HCT116 (cell line): ENCODE measurements around the gene TREM2. TPM values are rescaled to one million over a fixed set of nuclear protein-coding genes. Genes with fewer than 3 reads are reported as not detected.

ENCODE experiments used
- ATAC-seq: fragments of 200-7000 bp; cut with Tn5 transposase; 2 replicates; pipeline ENCODE4 v1.9.1; 2020; ENCODE audit warnings: mild to moderate bottlenecking, moderate library complexity
- BruUV-seq: library from RNA; stranded (reverse); fragments of 400-500 nt; replicated peaks from 2 replicates; lab custom pipeline; 2021; lab: Mats Ljungman, UMichigan
- CTCF ChIA-PET: fragments of 300-600 bp; sonication (Branson Sonifier 250); formaldehyde crosslinking; loops from one replicate; lab custom pipeline; 2021; ENCODE audit warnings: antibody characterized with exemption; lab: Charles Lee
- POLR2A ChIA-PET: fragments of 300-600, 350-600 bp; sonication (Branson Sonifier 250); formaldehyde crosslinking; loops from one replicate; lab custom pipeline; 2021; ENCODE audit warnings: antibody characterized with exemption; lab: Charles Lee
- RAD21 ChIA-PET, 2 experiments: fragments of 300-600 bp; sonication (Branson Sonifier 250); formaldehyde crosslinking; loops; one replicate each; lab custom pipeline; 2023; ENCODE audit warnings: low total read pairs in 2 of 2; ENCODE audit not compliant: uncharacterized antibody in 2 of 2, unreplicated experiment in 2 of 2, low non-redundant PET in 1 of 2; lab: Charles Lee
- DNase-seq: peaks from one replicate; pipeline ENCODE4 v3.0.0-alpha.2; 2010; ENCODE audit warnings: low read depth, low spot score
- H2AFZ ChIP-seq: fragments of 200-600 bp; shearing (Covaris generic), sonication (generic); 2 replicates; pipeline ENCODE4 v1.6.1; 2017; ENCODE audit warnings: low read depth, mixed run types, mixed read lengths, antibody characterized with exemption, low read length; ENCODE audit not compliant: poor library complexity, severe bottlenecking
- H3K27ac ChIP-seq: 2 replicates; pipeline ENCODE4 v1.5.1; 2012; ENCODE audit warnings: low read depth, low read length
- H3K27me3 ChIP-seq: fragments of 200-600 bp; sonication (generic); 2 replicates; pipeline ENCODE4 v1.6.1; 2016; ENCODE audit warnings: mixed run types, low read length, mixed read lengths; ENCODE audit not compliant: insufficient read depth
- H3K36me3 ChIP-seq, 2 experiments: fragments of 200-500 bp in 1 of 2; fragments of 200-600 bp in 1 of 2; sonication (Bioruptor generic) in 1 of 2; sonication (generic) in 1 of 2; 2 replicates each; pipeline versions ENCODE4 v1.5.1 to v1.6.1; 2014 to 2016; ENCODE audit warnings: low read length in 2 of 2, inconsistent platforms in 1 of 2, mixed read lengths in 1 of 2, mixed run types in 1 of 2; ENCODE audit not compliant: insufficient read depth in 2 of 2, control insufficient read depth in 1 of 2
- H3K4me1 ChIP-seq, 2 experiments: fragments of 200-600 bp in 1 of 2; sonication (generic) in 1 of 2; 2 replicates each; pipeline versions ENCODE4 v1.5.1 to v1.6.1; 2012 to 2017; ENCODE audit warnings: low read length in 2 of 2, inconsistent platforms in 1 of 2, mild to moderate bottlenecking in 1 of 2, mixed read lengths in 1 of 2, mixed run types in 1 of 2, moderate library complexity in 1 of 2; ENCODE audit not compliant: insufficient read depth in 2 of 2, control insufficient read depth in 1 of 2
- H3K4me2 ChIP-seq: fragments of 200-600 bp; sonication (generic); 2 replicates; pipeline ENCODE4 v1.6.1; 2017; ENCODE audit warnings: mixed run types, low read length, mixed read lengths
- H3K4me3 ChIP-seq, 2 experiments: fragments of 200-600 bp in 1 of 2; sonication (generic) in 1 of 2; replicated peaks in 1 of 2; 2 replicates each; pipeline ENCODE4 v1.5.1; 2011 to 2016; ENCODE audit warnings: low read length in 2 of 2, control low read depth in 1 of 2, low read depth in 1 of 2, mild to moderate bottlenecking in 1 of 2, mixed read lengths in 1 of 2, mixed run types in 1 of 2
- H3K79me2 ChIP-seq: fragments of 200-600 bp; sonication (generic); 2 replicates; pipeline ENCODE4 v1.6.1; 2017; ENCODE audit warnings: mild to moderate bottlenecking, mixed run types, low read length, moderate library complexity, mixed read lengths; ENCODE audit not compliant: insufficient read depth
- H3K9ac ChIP-seq: fragments of 200-600 bp; sonication (generic); 2 replicates; pipeline ENCODE4 v1.6.1; 2016; ENCODE audit warnings: low read length, mixed read lengths
- H3K9me2 ChIP-seq: fragments of 200-600 bp; sonication (generic), shearing (Covaris generic); 2 replicates; pipeline ENCODE4 v1.6.1; 2017; ENCODE audit warnings: mixed run types, mild to moderate bottlenecking, moderate library complexity; ENCODE audit not compliant: insufficient read depth
- H3K9me3 ChIP-seq, 2 experiments: fragments of 200-500 bp in 1 of 2; fragments of 200-600 bp in 1 of 2; sonication (Bioruptor generic) in 1 of 2; sonication (generic) in 1 of 2; 2 replicates each; pipeline ENCODE4 v1.6.1; 2014 to 2017; ENCODE audit warnings: low read length in 2 of 2, mixed read lengths in 2 of 2, inconsistent platforms in 1 of 2, low read depth in 1 of 2, mild to moderate bottlenecking in 1 of 2, mixed run types in 1 of 2, moderate library complexity in 1 of 2; ENCODE audit not compliant: control insufficient read depth in 1 of 2, insufficient read depth in 1 of 2
- H4K20me1 ChIP-seq: fragments of 200-600 bp; sonication (generic), shearing (Covaris generic); 2 replicates; pipeline ENCODE4 v1.6.1; 2017; ENCODE audit warnings: mixed run types, mild to moderate bottlenecking, moderate library complexity; ENCODE audit not compliant: insufficient read depth
- CBX3 ChIP-seq: IDR thresholded peaks from 2 replicates; pipeline ENCODE4 v1.6.1; 2012; ENCODE audit warnings: low read depth
- CEBPB ChIP-seq: IDR thresholded peaks from 2 replicates; pipeline ENCODE4 v1.6.1; 2012; ENCODE audit warnings: low read depth
- ELF1 ChIP-seq: IDR thresholded peaks from 2 replicates; pipeline ENCODE4 v1.6.1; 2012; ENCODE audit warnings: low read depth, borderline replicate concordance
- FOSL1 ChIP-seq: IDR thresholded peaks from 2 replicates; pipeline ENCODE4 v1.6.1; 2012; ENCODE audit warnings: low read depth
- POLR2A ChIP-seq: IDR thresholded peaks from 2 replicates; pipeline ENCODE4 v1.7.0; 2011; ENCODE audit warnings: borderline replicate concordance; ENCODE audit not compliant: insufficient read depth, insufficient read length; ENCODE audit errors: extremely low read depth
- POLR2AphosphoS5 ChIP-seq: IDR thresholded peaks from 2 replicates; pipeline ENCODE4 v1.6.1; 2011; ENCODE audit warnings: mild to moderate bottlenecking, low read depth, low read length, moderate library complexity
- RAD21 ChIP-seq: IDR thresholded peaks from 2 replicates; pipeline ENCODE4 v1.6.1; 2012; ENCODE audit warnings: low read depth, mild to moderate bottlenecking
- REST ChIP-seq: IDR thresholded peaks from 2 replicates; pipeline ENCODE4 v1.6.1; 2012; ENCODE audit warnings: low read depth
- SIN3A ChIP-seq: IDR thresholded peaks from 2 replicates; pipeline ENCODE4 v1.6.1; 2012; ENCODE audit warnings: low read depth
- TCF7L2 ChIP-seq: IDR thresholded peaks from 2 replicates; pipeline ENCODE4 v1.7.0; 2011; ENCODE audit warnings: borderline replicate concordance, inconsistent platforms; ENCODE audit not compliant: insufficient read depth, insufficient read length; ENCODE audit errors: extremely low read depth
- YY1 ChIP-seq: IDR thresholded peaks from 2 replicates; pipeline ENCODE4 v1.6.1; 2011; ENCODE audit warnings: low read length, low read depth, moderate library complexity, mild to moderate bottlenecking; ENCODE audit not compliant: insufficient replicate concordance; ENCODE audit errors: extremely low read depth
- ZFX ChIP-seq: fragments of 450-650 bp; IDR thresholded peaks from 2 replicates; pipeline ENCODE4 v1.6.1; 2017
- ZNF274 ChIP-seq: fragments of 200-500 bp; sonication (Bioruptor generic); IDR thresholded peaks from 2 replicates; pipeline ENCODE4 v1.6.1; 2014; ENCODE audit warnings: mild to moderate bottlenecking, low read depth, low read length, inconsistent platforms
- intact Hi-C: fragments of 100-400 bp; cut with micrococcal nuclease; formaldehyde crosslinking; loops from 2 replicates; pipeline ENCODE4 v1.10.0; 2022
- total RNA-seq: library from RNA; stranded (reverse); gene quantifications from one replicate; pipeline ENCODE4 v1.2.1, GENCODE V29; 2021; ENCODE audit not compliant: unreplicated experiment
- TF ChIP-seq, protein P1 (sequence below): IDR thresholded peaks from 2 replicates; pipeline ENCODE4 v1.6.1; 2011; ENCODE audit warnings: mild to moderate bottlenecking, low read length, moderate library complexity; ENCODE audit not compliant: insufficient replicate concordance; ENCODE audit errors: extremely low read depth
- TF ChIP-seq, protein P2 (sequence below), 3 experiments: fragments of 200-600 bp in 1 of 3; sonication (generic) in 1 of 3; IDR thresholded peaks in 2 of 3; conservative IDR thresholded peaks in 1 of 3; 2 replicates each; pipeline ENCODE4 v1.5.1; 2012 to 2017; ENCODE audit warnings: low read depth in 2 of 3, low read length in 2 of 3, antibody characterized with exemption in 1 of 3, borderline replicate concordance in 1 of 3, control low read depth in 1 of 3, mild to moderate bottlenecking in 1 of 3, mixed read lengths in 1 of 3, mixed run types in 1 of 3, moderate library complexity in 1 of 3; ENCODE audit not compliant: insufficient read depth in 1 of 3

TREM2 gene
- total RNA-seq, 1 experiment from 2014 or later, result not detected

GRCh38 chr6:41189967-41190366 lies 27.1 kb upstream of the TREM2 start:
- Histone ChIP-seq H3K9ac (no peak overlapping the region), H3K27me3 (peaks cover 11% of the 10 kb centered on the region), H2AFZ (no peak overlapping the region), H3K9me3 (peaks cover 3 to 8% of the 10 kb centered on the region in 2 experiments; a peak in 2 of 4 replicates), H3K4me1 (no peaks in the 10 kb centered on the region), H3K79me2 (no peaks in the 10 kb centered on the region), H3K36me3 (no peaks in the 10 kb centered on the region), H3K9me2 (no peaks in the 10 kb centered on the region), H3K27ac (no peak overlapping the region), H3K4me3 (no peak overlapping the region), H4K20me1 (no peaks in the 10 kb centered on the region), H3K4me2 (no peak overlapping the region)
- BruUV-seq, result no TSS peak
- DNase-seq (no peak), ATAC-seq (no peak)
- ChIA-PET POLR2A (no interaction called here), RAD21 (no interaction called here), CTCF (interaction anchor here (2.3 kb wide), 1 partner anchor 7 kb away, joined by 14 read pairs; no protein-coding TSS in a partner anchor)
- TF ChIP-seq CBX3, result no peak
- TF ChIP-seq, protein P1, sequence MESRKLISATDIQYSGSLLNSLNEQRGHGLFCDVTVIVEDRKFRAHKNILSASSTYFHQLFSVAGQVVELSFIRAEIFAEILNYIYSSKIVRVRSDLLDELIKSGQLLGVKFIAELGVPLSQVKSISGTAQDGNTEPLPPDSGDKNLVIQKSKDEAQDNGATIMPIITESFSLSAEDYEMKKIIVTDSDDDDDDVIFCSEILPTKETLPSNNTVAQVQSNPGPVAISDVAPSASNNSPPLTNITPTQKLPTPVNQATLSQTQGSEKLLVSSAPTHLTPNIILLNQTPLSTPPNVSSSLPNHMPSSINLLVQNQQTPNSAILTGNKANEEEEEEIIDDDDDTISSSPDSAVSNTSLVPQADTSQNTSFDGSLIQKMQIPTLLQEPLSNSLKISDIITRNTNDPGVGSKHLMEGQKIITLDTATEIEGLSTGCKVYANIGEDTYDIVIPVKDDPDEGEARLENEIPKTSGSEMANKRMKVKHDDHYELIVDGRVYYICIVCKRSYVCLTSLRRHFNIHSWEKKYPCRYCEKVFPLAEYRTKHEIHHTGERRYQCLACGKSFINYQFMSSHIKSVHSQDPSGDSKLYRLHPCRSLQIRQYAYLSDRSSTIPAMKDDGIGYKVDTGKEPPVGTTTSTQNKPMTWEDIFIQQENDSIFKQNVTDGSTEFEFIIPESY, result no peak
- no peak for TF ChIP-seq ZFX
- TF ChIP-seq ZNF274, result no peak
- TF ChIP-seq REST, result no peak
- TF ChIP-seq RAD21, result no peak
- no peak for TF ChIP-seq SIN3A
- TF ChIP-seq ELF1, result no peak
- TF ChIP-seq TCF7L2, result no peak
- TF ChIP-seq CEBPB, result no peak
- no peak for TF ChIP-seq POLR2A
- no peak for TF ChIP-seq YY1
- no peak for TF ChIP-seq POLR2AphosphoS5
- TF ChIP-seq FOSL1, result no peak
- TF ChIP-seq, protein P2, sequence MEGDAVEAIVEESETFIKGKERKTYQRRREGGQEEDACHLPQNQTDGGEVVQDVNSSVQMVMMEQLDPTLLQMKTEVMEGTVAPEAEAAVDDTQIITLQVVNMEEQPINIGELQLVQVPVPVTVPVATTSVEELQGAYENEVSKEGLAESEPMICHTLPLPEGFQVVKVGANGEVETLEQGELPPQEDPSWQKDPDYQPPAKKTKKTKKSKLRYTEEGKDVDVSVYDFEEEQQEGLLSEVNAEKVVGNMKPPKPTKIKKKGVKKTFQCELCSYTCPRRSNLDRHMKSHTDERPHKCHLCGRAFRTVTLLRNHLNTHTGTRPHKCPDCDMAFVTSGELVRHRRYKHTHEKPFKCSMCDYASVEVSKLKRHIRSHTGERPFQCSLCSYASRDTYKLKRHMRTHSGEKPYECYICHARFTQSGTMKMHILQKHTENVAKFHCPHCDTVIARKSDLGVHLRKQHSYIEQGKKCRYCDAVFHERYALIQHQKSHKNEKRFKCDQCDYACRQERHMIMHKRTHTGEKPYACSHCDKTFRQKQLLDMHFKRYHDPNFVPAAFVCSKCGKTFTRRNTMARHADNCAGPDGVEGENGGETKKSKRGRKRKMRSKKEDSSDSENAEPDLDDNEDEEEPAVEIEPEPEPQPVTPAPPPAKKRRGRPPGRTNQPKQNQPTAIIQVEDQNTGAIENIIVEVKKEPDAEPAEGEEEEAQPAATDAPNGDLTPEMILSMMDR (IDR thresholded peaks at IDR 0.05 in 2 of 3, conservative IDR thresholded peaks at IDR 0.05 in 1 of 3; ENCODE audit: borderline replicate concordance in 1 of 3, insufficient read depth in 1 of 3, low read depth in 2 of 3, low read length in 2 of 3), result no peak
- intact Hi-C loops, result no loop called here
